GM19395 (cell line): Measurements from ENCODE around the gene ECSCR.
A peak's percentile ranks its signal among the peaks of the same experiment; 100 is the strongest.
"Not testable (repeated sequence)": the region's sequence is repeated elsewhere in the genome, so short reads cannot be mapped to it uniquely, and the experiment has no call there.

ENCODE experiments used
- ATAC-seq: cut with Tn5 transposase; IDR thresholded peaks from one replicate; pipeline ENCODE4 v1.9.1; 2021; ENCODE audit warnings: mild to moderate bottlenecking, moderate library complexity; ENCODE audit not compliant: unreplicated experiment

Gene ECSCR

GRCh38 chr5:139446956-139447779, 15.4 kb downstream of the ECSCR start:
- peak; percentile 78 for ATAC-seq

DNA sequence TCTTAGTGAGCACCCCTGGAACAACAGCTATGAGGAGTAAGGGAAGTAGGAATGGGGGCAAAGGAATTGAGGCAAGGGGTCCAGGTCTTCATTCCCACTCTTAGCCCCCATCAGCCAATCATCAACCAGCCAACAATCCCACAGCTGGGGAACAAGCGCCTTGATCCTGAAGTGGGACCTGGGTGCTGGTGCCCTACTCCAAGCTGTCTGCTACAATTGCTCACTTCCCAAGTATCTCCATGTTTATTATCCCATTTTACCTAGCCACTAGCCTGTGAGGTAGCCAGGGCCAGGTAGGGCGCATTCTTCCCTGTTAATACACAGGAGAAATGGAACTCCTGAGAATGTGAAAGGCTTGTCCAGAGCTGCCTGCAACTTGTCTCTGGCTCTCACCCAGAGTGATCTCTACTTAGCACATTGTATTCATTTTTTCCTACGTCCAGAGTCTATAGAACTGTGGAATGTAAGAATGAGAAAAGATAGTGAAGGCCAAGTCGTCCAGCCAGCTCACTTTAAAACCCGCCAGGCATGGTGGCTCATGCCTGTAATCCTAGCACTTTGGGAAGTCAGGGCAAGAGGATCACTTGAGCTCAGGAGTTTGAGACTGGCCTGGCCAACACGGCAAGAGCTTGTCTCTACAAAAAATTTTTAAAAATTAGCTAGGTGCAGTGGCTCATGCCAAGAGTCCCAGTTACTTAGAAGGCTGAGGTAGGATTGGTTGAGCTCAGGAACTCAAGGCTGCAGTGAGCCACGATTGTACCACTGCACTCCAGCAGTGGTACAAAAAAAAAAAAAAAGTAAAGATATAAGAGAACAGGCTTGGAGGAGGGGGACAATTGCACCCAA, 17.0 kb downstream of the ECSCR start:
- ATAC-seq = no peak

- no peak for ATAC-seq
These were observed 18.6 kb downstream of the ECSCR start for GRCh38 chr5:139443831-139444453.

DNA sequence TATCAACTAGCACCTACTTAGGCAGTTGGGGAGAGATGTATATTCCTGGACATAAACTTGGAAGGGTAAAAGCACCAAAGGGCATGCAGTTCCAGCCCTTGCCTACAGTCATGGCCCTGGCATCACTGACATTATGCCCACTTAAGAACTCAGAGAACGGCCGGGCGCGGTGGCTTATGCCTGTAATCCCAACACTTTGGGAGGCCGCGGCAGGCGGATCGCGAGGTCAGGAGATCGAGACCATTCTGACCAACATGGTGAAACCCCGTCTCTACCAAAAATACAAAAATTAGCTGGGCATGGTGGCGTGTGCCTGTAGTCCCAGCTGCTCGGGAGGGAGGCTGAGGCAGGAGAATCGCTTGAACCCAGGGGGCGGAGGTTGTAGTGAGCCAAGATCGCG, 22.1 kb downstream of the ECSCR start:
- ATAC-seq = not testable (repeated sequence)

DNA sequence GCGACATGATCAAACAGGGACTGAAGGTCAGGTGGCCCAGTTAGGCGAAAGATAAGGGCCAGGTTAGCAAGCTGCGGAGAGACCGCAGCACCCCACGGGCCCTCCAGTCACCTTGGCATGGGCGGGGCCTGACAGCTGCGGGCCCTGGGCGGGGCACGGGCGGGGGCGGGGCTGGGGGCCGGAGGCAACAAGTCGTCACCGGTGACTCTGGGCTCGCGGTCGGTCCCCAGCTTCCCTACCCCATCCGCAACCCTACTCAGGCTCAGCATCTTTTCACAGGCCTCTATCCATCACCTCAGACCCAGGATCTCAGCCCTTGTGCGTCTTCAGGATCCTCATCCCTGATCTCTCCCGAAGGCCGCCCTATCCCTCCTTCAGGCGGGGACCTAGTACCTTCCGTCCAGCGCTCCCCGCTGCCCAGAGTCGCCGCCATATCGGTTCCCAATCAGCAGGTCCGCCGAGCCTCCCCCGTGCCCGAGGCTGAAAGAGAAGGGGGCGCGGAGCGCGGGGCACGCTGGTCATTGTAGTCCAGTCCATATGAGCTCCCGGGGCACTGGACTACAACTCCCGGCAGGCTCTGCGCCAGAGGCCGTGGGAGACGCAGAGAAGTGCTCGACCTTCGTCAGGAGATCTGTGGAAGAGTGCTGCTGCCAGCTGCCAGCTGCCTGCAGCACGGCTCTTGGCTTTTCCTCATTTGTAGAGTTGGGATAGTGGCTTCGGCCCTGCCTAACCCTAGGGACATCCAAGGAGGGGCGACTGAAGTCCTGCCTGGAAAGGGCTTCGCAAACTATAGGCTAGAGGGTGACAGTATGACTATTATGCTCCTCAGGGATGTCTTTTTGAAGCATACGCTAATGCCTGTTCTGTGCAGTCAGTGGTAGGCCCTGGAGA, 23.3 kb downstream of the ECSCR start, which contains the start of gene DNAJC18:
Gene DNAJC18 (minus strand): TSS at position 513 of the 891 bp plus-strand sequence. CDS start 80 bp downstream, at position 433.
- ATAC-seq = peak; percentile 91

GRCh38 chr5:139438707-139439012, 23.9 kb downstream of the ECSCR start:
- no peak for ATAC-seq

GRCh38 chr5:139435676-139436075, 26.9 kb downstream of the ECSCR start:
- ATAC-seq = no peak

DNA sequence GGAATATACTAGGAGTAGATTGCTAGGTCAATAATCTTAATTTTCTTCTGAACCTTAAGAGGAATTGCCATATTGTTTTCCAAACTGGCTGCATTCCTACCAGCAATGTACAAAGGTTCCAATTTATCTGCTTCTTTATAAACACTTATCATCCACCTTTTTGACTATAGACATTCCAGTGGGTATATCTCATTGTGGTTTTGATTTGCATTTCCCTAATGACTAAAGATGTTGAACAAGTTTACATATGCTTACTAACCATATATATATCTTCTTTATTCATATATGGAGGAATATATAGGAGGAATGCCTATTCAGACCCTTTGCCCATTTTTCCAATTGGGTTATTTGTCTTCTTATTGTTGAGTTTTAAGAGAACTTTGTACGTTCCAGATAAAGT, 30.8 kb downstream of the ECSCR start:
- ATAC-seq = no peak

DNA sequence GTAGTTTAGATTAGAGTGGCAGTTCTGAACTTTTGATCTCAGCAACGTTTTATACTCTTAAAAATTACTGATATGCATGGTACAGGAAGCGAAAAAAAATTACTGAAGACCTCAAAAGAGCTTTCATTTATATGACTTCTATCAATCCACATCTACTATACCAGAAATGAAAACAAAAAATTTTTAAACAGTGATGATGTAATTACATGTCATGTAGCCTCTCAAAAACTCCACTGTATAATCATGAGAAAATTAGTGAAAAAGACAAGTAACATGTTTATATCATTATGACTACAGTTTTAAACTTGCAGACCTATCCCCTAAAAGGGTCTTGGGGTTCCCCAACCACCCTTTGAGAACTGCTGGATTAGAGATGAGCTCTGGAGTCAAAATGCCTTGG, 32.5 kb downstream of the ECSCR start:
- no peak for ATAC-seq

GRCh38 chr5:139426203-139426885, 36.2 kb downstream of the ECSCR start:
- ATAC-seq = no peak

DNA sequence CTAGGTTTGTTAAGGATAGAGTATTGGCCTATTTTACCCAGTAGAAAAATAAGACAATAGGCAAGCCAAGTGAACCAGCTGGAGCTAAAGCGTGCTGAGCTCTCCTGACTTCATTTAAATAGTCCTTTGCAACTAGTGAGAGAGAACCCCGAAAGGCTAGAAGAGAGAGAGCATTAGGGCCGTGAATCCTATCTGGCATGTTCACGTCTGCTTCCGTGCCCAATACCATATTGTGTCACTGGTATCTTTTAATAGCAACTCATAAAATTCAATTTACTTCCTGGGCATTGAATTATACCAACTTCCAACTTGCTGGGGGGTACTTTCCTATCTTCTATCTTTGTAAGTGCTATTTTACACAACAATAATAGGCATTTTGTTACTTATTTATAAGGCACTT, 37.0 kb downstream of the ECSCR start:
- no peak for ATAC-seq

DNA sequence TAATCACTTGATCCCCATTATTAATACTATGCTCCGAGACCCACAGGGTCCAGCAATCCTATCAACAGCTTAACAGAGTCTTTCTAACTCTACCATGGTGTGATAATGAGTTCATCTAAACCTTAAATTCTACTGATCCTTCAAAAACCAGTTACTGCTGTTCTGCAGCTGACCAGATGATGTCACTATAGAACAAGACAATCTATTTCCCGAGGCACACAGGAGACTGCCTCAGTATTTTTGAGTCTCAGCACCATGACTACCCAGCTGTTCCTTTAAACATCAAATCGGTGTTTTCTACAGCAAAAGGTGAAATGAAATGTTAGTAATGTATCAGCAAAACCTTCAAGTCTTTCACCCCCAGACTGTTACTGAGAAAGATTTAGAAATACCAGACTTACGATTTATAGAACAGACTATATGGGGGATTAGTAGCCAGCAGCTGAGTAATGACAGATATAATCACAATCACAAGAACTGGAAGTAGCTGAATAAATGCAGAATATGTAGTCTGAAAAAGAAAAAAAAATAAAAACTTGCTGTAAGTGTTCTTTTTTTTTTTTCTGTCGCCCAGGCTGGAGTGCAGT, 40.1 kb downstream of the ECSCR start:
- peak; percentile 61 for ATAC-seq

DNA sequence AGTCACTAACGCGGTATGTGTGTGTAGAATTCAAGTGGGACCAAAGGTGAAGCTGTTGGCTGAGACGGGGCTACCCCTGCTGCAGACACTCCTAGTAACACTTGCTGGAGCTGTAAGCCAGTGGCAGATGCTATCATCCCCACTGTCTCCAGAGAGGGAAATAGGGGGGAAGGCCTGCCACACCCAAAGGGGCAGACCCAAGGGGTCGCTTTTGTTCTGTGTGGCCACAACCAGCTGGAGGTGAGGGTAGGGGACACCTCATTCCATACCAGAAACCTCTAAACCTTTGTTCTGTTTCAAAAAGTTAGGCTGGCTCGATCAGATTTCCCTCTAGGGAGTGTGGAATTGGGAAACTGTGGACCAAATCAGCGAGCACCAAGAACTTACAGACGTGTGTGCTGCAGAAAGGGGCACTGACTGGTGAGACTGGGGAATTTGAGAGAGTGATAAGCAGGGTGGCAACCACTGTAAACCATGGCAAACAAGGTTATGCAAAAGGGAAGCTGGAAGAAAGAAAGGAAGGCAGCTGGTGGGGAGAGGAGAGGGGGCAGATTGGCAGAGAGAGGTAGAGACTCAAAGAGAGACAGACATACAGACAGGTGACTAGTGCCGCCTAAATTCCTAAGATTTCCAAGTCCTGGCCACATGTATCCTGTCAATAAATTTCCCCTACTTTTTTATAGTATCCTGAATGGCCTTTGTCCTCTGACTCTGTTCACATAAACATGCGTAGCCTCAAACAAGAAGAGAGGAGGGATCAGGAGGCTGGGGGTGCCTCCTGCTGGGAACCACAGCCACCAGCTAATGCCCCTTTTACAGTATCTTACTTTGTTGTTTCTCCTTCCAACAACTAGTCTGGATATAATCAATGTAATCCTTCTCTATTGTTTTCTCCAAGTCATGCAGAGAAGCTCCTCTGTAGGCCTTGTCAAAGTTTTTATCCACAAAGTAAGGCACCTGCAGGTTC, 43.0 kb downstream of the ECSCR start:
- ATAC-seq = no peak

GRCh38 chr5:139418793-139419192, 43.8 kb downstream of the ECSCR start:
- no peak for ATAC-seq

DNA sequence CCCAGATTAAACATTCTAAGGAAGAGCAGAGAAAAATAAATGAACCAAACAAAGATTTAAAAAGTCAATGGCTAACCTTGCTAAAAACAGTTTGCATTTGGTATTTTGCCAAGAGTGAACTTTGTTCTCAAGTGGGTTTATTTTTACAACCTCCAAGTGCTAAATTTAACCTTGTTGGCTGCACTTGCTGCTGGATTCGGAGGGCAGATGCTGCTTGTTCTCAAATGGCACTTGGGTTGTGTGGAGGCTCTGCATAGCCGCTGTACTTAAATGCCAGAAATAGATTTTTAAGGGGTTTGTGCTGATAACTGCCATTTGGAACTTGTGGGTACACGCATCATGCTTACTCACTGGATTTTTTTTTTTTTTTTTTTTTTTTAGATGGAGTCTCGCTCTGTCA, 45.3 kb downstream of the ECSCR start:
- no peak for ATAC-seq

- ATAC-seq = no peak
These were observed 45.9 kb downstream of the ECSCR start for GRCh38 chr5:139416651-139417050.

GRCh38 chr5:139415869-139416268, 46.7 kb downstream of the ECSCR start:
- no peak for ATAC-seq

DNA sequence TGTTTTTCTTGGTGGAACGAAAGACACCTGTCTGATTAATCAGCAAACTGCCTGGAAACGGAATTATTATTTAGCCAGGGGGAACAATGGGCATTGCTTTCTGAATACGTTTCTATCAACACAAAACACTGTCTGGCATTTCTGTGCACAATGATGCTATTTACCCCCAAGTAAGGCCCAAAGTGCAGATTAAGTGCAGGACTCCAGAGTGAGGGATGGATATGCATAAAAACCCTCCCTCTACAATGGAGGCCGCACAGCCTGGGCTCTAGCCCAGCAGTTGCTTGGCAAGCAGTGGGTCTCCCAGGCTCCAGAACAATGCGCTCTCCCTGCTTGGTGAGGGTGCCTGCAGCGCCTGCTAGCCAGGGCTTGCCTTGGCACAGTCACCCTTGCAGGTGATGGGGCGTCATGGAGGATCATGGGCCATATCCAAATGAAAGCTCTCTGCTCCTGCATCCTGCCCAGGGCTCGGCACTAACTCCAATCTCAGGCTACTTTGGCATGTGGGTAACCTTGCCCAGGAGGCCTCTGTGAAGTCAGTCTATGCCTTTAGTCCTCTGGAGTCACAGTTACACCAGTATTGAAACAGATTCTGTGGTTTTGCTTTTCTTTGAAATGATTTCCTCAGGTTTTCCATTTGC, 47.2 kb downstream of the ECSCR start:
- ATAC-seq = no peak
